ENCODE results near the gene MORN1.

DNA sequence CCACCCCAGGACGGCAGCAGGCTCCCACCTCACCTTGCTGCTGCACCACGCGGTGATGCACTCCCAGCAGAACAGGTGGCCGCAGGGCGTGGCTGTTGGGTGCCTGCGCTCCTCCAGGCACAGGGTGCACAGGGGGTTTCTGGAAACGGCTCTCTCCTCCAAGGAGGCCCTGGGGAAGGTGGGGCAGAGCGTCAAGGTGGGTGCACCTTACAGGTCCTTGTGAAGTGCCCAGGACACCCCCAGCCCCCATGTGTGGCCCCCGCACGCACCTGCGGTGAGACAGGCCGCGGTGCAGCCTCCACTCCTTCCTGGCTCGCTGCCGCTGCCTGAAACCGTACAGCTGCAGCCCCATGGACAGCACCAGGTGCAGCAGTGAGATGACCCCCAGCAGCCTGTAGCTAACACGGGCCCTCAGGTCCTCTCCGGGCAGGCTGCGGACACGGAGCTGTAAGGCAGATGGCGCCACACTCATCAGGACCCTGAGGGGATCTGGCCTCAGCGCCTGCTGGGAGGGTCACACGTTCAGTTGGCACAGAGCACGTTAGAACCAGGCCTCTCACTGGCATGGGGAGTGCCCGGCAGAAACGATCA, 15.2 kb upstream of the MORN1 start:
- TF ChIP-seq POLR2AphosphoS5 (IDR thresholded peaks at IDR 0.05) = no peak
- TF ChIP-seq, protein P1, sequence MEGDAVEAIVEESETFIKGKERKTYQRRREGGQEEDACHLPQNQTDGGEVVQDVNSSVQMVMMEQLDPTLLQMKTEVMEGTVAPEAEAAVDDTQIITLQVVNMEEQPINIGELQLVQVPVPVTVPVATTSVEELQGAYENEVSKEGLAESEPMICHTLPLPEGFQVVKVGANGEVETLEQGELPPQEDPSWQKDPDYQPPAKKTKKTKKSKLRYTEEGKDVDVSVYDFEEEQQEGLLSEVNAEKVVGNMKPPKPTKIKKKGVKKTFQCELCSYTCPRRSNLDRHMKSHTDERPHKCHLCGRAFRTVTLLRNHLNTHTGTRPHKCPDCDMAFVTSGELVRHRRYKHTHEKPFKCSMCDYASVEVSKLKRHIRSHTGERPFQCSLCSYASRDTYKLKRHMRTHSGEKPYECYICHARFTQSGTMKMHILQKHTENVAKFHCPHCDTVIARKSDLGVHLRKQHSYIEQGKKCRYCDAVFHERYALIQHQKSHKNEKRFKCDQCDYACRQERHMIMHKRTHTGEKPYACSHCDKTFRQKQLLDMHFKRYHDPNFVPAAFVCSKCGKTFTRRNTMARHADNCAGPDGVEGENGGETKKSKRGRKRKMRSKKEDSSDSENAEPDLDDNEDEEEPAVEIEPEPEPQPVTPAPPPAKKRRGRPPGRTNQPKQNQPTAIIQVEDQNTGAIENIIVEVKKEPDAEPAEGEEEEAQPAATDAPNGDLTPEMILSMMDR (IDR thresholded peaks at IDR 0.05) = no peak
- TF ChIP-seq POLR2A (IDR thresholded peaks at IDR 0.05) = no peak
